ENCODE measurements around the gene AFF3.

DNA sequence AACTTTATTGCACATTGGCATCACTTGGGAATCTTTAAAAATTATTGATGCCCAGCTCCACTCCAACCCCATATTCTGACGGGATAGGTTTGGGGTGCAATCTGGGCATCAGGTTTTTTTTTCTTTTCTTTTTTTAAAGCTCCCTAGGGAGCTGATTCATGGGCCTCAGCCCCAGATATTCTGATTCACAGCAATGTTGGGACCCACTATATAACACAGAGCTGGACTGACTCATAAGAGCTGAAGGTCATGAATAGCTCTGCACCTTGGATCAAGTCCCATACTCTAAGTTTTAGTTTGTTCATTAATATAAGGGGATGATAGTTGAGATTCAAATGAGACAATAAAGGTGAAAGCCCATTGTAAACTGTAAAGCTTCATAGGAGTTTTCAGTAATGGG is 461.4 kb downstream of the AFF3 start:
- TF ChIP-seq POLR2A (IDR thresholded peaks at IDR 0.05; ENCODE audit: control extremely low read depth in 1 of 2, low read depth in 2 of 2, low read length in 2 of 2) (no peak), EP300 (IDR thresholded peaks at IDR 0.05; ENCODE audit: borderline replicate concordance in 1 of 2, low read depth in 2 of 2, low read length in 2 of 2) (no peak)
